Activated effector memory CD4-positive, alpha-beta T cell treated with Interleukin-2 at 50 U/mL for 16 hours (primary cell): Measurements from ENCODE around the gene IGLL1.
"Not testable (repeated sequence)": the region's sequence is repeated elsewhere in the genome, so short reads cannot be mapped to it uniquely, and the experiment has no call there.

Experiments used
- DNase-seq: peaks from one replicate; pipeline ENCODE4 v3.0.0-alpha.2; 2020

IGLL1 gene

GRCh38 chr22:23539135-23539838, 40.8 kb downstream of the IGLL1 start:
- peak; percentile 62 for DNase-seq

GRCh38 chr22:23538696-23539030, 41.4 kb downstream of the IGLL1 start:
- not testable (repeated sequence) for DNase-seq

- not testable (repeated sequence) for DNase-seq
Measured at GRCh38 chr22:23537830-23538695, 42.0 kb downstream of the IGLL1 start.

- DNase-seq, result no peak
Measured at GRCh38 chr22:23537416-23537815, 42.7 kb downstream of the IGLL1 start.

- no peak for DNase-seq
Measured at GRCh38 chr22:23536821-23537345, 43.2 kb downstream of the IGLL1 start.

GRCh38 chr22:23535790-23536661, 44.1 kb downstream of the IGLL1 start:
- DNase-seq, result not testable (repeated sequence)

- DNase-seq, result no peak
Measured at GRCh38 chr22:23534851-23535717, 45.0 kb downstream of the IGLL1 start.

- no peak for DNase-seq
Measured at GRCh38 chr22:23534201-23534850, 45.8 kb downstream of the IGLL1 start.

GRCh38 chr22:23533771-23534191, 46.3 kb downstream of the IGLL1 start:
- no peak for DNase-seq

GRCh38 chr22:23533328-23533762, 46.7 kb downstream of the IGLL1 start:
- no peak for DNase-seq

GRCh38 chr22:23532731-23533130, 47.4 kb downstream of the IGLL1 start:
- no peak for DNase-seq

GRCh38 chr22:23531966-23532705, 48.0 kb downstream of the IGLL1 start:
- no peak for DNase-seq

- no peak for DNase-seq
Measured at GRCh38 chr22:23531283-23531956, 48.7 kb downstream of the IGLL1 start.

- no peak for DNase-seq
Measured at GRCh38 chr22:23530766-23531282, 49.3 kb downstream of the IGLL1 start.

- DNase-seq, result no peak
Measured at GRCh38 chr22:23530106-23530505, 50.0 kb downstream of the IGLL1 start.

GRCh38 chr22:23529166-23530103, 50.7 kb downstream of the IGLL1 start:
- no peak for DNase-seq

- DNase-seq, result no peak
Measured at GRCh38 chr22:23527971-23528740, 51.9 kb downstream of the IGLL1 start.
